ENCODE results near the gene CAPZA2.

GRCh38 chr7:116871061-116871700, 8.8 kb downstream of the CAPZA2 start:
- TF ChIP-seq ZFP3 (CRISPR knock-in tag; IDR thresholded peaks at IDR 0.05) (no peak), ZC3H10 (CRISPR knock-in tag; IDR thresholded peaks at IDR 0.05) (no peak), OSR1 (CRISPR knock-in tag; IDR thresholded peaks at IDR 0.05) (no peak)

Data from SK-N-SH treated with all-trans-retinoic acid at 6 μM for 48 hours (cell line).